Kidney (tissue), 14 donors: ENCODE measurements around the gene PAQR8. TPM values are rescaled to one million over a fixed set of nuclear protein-coding genes. Genes with fewer than 3 reads are reported as not detected.

Source experiments
- DNase-seq, 5 donors: peaks; one replicate each; pipeline ENCODE4 v3.0.0-alpha.2; 2013 to 2020
- FAIRE-seq: peaks from 2 replicates; lab custom pipeline; 2012; peaks lifted over from hg19 to GRCh38; lab: Jason Lieb, UNC
- H3K27ac ChIP-seq, 2 donors: one replicate each; pipeline ENCODE4 v1.7.0; 2013; ENCODE audit warnings: low read depth in 2 of 2, low read length in 2 of 2, inconsistent platforms in 1 of 2
- H3K27me3 ChIP-seq: one replicate; pipeline ENCODE4 v1.7.1; 2013; ENCODE audit warnings: low read length, inconsistent platforms; ENCODE audit not compliant: control insufficient read depth, insufficient read depth
- H3K36me3 ChIP-seq, 3 donors: one replicate each; pipeline versions ENCODE4 v1.7.0 to v1.7.1; 2013; ENCODE audit warnings: low read length in 3 of 3, control low read depth in 1 of 3, inconsistent platforms in 1 of 3; ENCODE audit not compliant: insufficient read depth in 3 of 3, control insufficient read depth in 2 of 3
- H3K4me1 ChIP-seq, 3 donors: one replicate each; pipeline versions ENCODE4 v1.7.0 to v1.7.1; 2013; ENCODE audit warnings: low read length in 3 of 3, inconsistent platforms in 1 of 3, low read depth in 1 of 3; ENCODE audit not compliant: control insufficient read depth in 2 of 3, insufficient read depth in 2 of 3
- H3K4me3 ChIP-seq, 3 donors: one replicate each; pipeline versions ENCODE4 v1.7.0 to v1.8.1; 2013; ENCODE audit warnings: low read length in 3 of 3, control low read depth in 1 of 3, inconsistent platforms in 1 of 3
- H3K9ac ChIP-seq, 3 donors: one replicate each; pipeline versions ENCODE4 v1.7.0 to v1.7.1; 2013; ENCODE audit warnings: low read length in 3 of 3, control low read depth in 1 of 3, inconsistent platforms in 1 of 3
- H3K9me3 ChIP-seq, 3 donors: one replicate each; pipeline versions ENCODE4 v1.7.0 to v1.7.1; 2013; ENCODE audit warnings: low read length in 3 of 3, control low read depth in 1 of 3, inconsistent platforms in 1 of 3; ENCODE audit not compliant: control insufficient read depth in 2 of 3, insufficient read depth in 1 of 3
- CTCF ChIP-seq: IDR thresholded peaks from 3 replicates; pipeline ENCODE4 v1.5.1; 2012; ENCODE audit warnings: mild to moderate bottlenecking, moderate library complexity, borderline replicate concordance; ENCODE audit not compliant: insufficient read depth; ENCODE audit errors: extremely low read depth
- intact Hi-C: fragments of 100-400 bp; cut with DNase I; formaldehyde crosslinking; loops from one replicate; pipeline ENCODE4 v1.11.1; 2022
- polyA plus RNA-seq: library from polyadenylated mRNA; stranded (reverse); fragments of 350-450 nt; fragmentation: Illumina TruSeq; extraction: RNeasy Lipid Tissue Mini Kit (QIAGEN cat#74804); gene quantifications from one replicate; pipeline ENCODE4 v1.2.3, GENCODE V29; 2014; ENCODE audit warnings: low read depth, low replicate concordance; ENCODE audit not compliant: insufficient read depth
- total RNA-seq: library from RNA; stranded (reverse); fragmentation: NEBNext Ultra II Directional; extraction: Animal tissue kit (Norgen Biotek cat#: 25700); gene quantifications from one replicate; pipeline ENCODE4 v1.2.1, GENCODE V29; 2021
- donor health status: control.
- donor health status: control.
- donor health status: control.
- donor health status: control.
- donor health status: control.
- donor health status: DM: yes; HTN: yes; CAD: no.
- donor health status: Normal renal cell carcinoma (clear cell type).

Gene PAQR8
- total and polyA plus RNA-seq, 2 donors from 2014 or later: 5.9 to 7.5 TPM

- TF ChIP-seq CTCF: no peak
- DNase-seq (no peak), FAIRE-seq (no peak)
- intact Hi-C loops: no loop called here
- Histone ChIP-seq H3K4me3 (no peak overlapping the region), H3K9me3 (no peaks in the 10 kb centered on the region), H3K27me3 (no peaks in the 10 kb centered on the region), H3K27ac (no peak overlapping the region), H3K9ac (no peak overlapping the region), H3K4me1 (no peaks in the 10 kb centered on the region), H3K36me3 (no peaks in the 10 kb centered on the region)
Observed at GRCh38 chr6:52400313-52401041, 38.5 kb downstream of the PAQR8 start.

GRCh38 chr6:52403086-52403485, 41.1 kb downstream of the PAQR8 start:
- Histone ChIP-seq H3K9ac (no peak overlapping the region), H3K27me3 (no peaks in the 10 kb centered on the region), H3K4me3 (no peak overlapping the region), H3K9me3 (no peaks in the 10 kb centered on the region), H3K27ac (no peak overlapping the region), H3K4me1 (no peaks in the 10 kb centered on the region), H3K36me3 (no peaks in the 10 kb centered on the region)
- intact Hi-C loops: no loop called here
- DNase-seq: no peak
- TF ChIP-seq CTCF: no peak
- FAIRE-seq: no peak

GRCh38 chr6:52403627-52404026, 41.7 kb downstream of the PAQR8 start:
- intact Hi-C loops: no loop called here
- DNase-seq (no peak), FAIRE-seq (no peak)
- H3K36me3 ChIP-seq: no peaks in the 10 kb centered on the region
- no peaks in the 10 kb centered on the region for H3K27me3 ChIP-seq
- no peak for TF ChIP-seq CTCF
- H3K27ac ChIP-seq: no peak overlapping the region
- H3K9me3 ChIP-seq: no peaks in the 10 kb centered on the region
- H3K4me1 ChIP-seq: no peaks in the 10 kb centered on the region
- H3K9ac ChIP-seq: no peak overlapping the region
- no peak overlapping the region for H3K4me3 ChIP-seq

- no peaks in the 10 kb centered on the region for H3K4me1 ChIP-seq
- no peaks in the 10 kb centered on the region for H3K9me3 ChIP-seq
- H3K27ac ChIP-seq: no peak overlapping the region
- no peak overlapping the region for H3K4me3 ChIP-seq
- no peak for TF ChIP-seq CTCF
- intact Hi-C loops: no loop called here
- DNase-seq: no peak
- H3K36me3 ChIP-seq: no peaks in the 10 kb centered on the region
- FAIRE-seq: no peak
- H3K27me3 ChIP-seq: no peaks in the 10 kb centered on the region
- H3K9ac ChIP-seq: no peak overlapping the region
Observed at GRCh38 chr6:52405243-52405642, 43.3 kb downstream of the PAQR8 start.
